Neural progenitor cell (in vitro differentiated cells): ENCODE measurements around the gene CD48. TPM values are rescaled to one million over a fixed set of nuclear protein-coding genes. Genes with fewer than 3 reads are reported as not detected.

ENCODE experiments used
- DNase-seq: peaks from one replicate; pipeline ENCODE4 v3.0.0-alpha.2; 2016; ENCODE audit warnings: low spot score
- H2AFZ ChIP-seq: fragments of 200-600 bp; sonication (generic); replicated peaks from 2 replicates; pipeline ENCODE4 v1.6.1; 2016; ENCODE audit warnings: antibody characterized with exemption
- H3F3A ChIP-seq: fragments of 200-600 bp; sonication (generic); 2 replicates; pipeline ENCODE4 v1.6.1; 2016; ENCODE audit warnings: antibody characterized with exemption, low read depth
- H3K27ac ChIP-seq: fragments of 200-600 bp; sonication (generic); 2 replicates; pipeline ENCODE4 v1.5.1; 2016; ENCODE audit warnings: mild to moderate bottlenecking
- H3K27me3 ChIP-seq: fragments of 200-600 bp; sonication (generic); 2 replicates; pipeline ENCODE4 v1.6.1; 2016; ENCODE audit warnings: mild to moderate bottlenecking, moderate library complexity
- H3K36me3 ChIP-seq: fragments of 200-600 bp; sonication (generic); 2 replicates; pipeline ENCODE4 v1.5.1; 2016
- H3K4me1 ChIP-seq: fragments of 200-600 bp; sonication (generic); 2 replicates; pipeline ENCODE4 v1.6.1; 2016; ENCODE audit warnings: mixed run types
- H3K4me2 ChIP-seq: fragments of 200-600 bp; sonication (generic); 2 replicates; pipeline ENCODE4 v1.6.1; 2016
- H3K4me3 ChIP-seq: fragments of 200-600 bp; sonication (generic); 2 replicates; pipeline ENCODE4 v1.5.1; 2016
- H3K79me2 ChIP-seq: fragments of 200-600 bp; sonication (generic); 2 replicates; pipeline ENCODE4 v1.6.1; 2016; ENCODE audit warnings: low read depth
- H3K9ac ChIP-seq: fragments of 200-600 bp; sonication (generic); 2 replicates; pipeline ENCODE4 v1.6.1; 2016
- H3K9me3 ChIP-seq: fragments of 200-600 bp; sonication (generic); 2 replicates; pipeline ENCODE4 v1.5.1; 2016; ENCODE audit warnings: low read depth
- H4K20me1 ChIP-seq: fragments of 200-600 bp; sonication (generic); 2 replicates; pipeline ENCODE4 v1.6.1; 2016; ENCODE audit warnings: low read depth
- H3K27ac Mint-ChIP-seq: 3 replicates; pipeline ENCODE4 v1.8.0; 2021; ENCODE audit warnings: mixed read lengths
- H3K27me3 Mint-ChIP-seq: 2 replicates; pipeline ENCODE4 v1.8.0; 2022; ENCODE audit warnings: low read depth, mild to moderate bottlenecking, inconsistent platforms, moderate library complexity, mixed read lengths; ENCODE audit not compliant: insufficient read depth
- H3K36me3 Mint-ChIP-seq: 3 replicates; pipeline ENCODE4 v1.8.0; 2021; ENCODE audit warnings: mixed read lengths
- H3K4me1 Mint-ChIP-seq: 3 replicates; pipeline ENCODE4 v1.8.0; 2021; ENCODE audit warnings: mixed read lengths
- H3K4me3 Mint-ChIP-seq: 3 replicates; pipeline ENCODE4 v1.8.0; 2021; ENCODE audit warnings: mild to moderate bottlenecking, moderate library complexity, mixed read lengths
- H3K9me3 Mint-ChIP-seq: 3 replicates; pipeline ENCODE4 v1.8.0; 2020; ENCODE audit warnings: mixed read lengths
- EZH2 ChIP-seq: fragments of 200-600 bp; sonication (generic); IDR thresholded peaks from 2 replicates; pipeline ENCODE4 v1.6.1; 2017; ENCODE audit warnings: antibody characterized with exemption, mild to moderate bottlenecking, moderate library complexity
- EZH2phosphoT487 ChIP-seq: fragments of 200-600 bp; sonication (generic); IDR thresholded peaks from 2 replicates; pipeline ENCODE4 v1.6.1; 2017; ENCODE audit warnings: antibody characterized with exemption
- total RNA-seq: library from RNA; depleted of rRNA; stranded (reverse); fragments of >200 nt; gene quantifications from 2 replicates; pipeline ENCODE4 v1.2.3, GENCODE V29; 2015; ENCODE audit warnings: low replicate concordance
- TF ChIP-seq, protein P1 (sequence below): fragments of 200-600 bp; sonication (generic); IDR thresholded peaks from 2 replicates; pipeline ENCODE4 v1.5.1; 2017; ENCODE audit warnings: antibody characterized with exemption, mild to moderate bottlenecking

The CD48 gene
- total RNA-seq, 1 donor from 2014 or later = not detected

DNA sequence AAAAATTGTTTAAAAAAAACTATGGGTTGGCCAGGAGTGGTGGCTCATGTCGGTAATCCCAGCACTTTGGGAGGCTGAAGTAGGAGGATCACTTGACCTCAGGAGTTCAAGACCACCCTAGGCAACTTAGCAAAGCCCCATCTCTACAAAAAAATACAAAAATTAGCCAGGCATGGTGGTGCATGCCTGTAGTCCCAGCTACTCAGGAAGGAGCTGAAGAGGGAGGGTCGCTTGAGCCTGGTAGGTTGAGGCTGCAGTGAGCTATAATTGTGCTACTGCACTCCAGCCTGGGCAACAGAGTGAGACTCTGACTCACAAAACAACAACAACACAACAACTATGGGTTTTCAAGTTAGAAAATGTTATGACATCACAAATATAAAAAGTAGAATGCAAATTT is 43.8 kb upstream of the CD48 start:
- Histone ChIP-seq H3K36me3 (no peaks in the 10 kb centered on the region), H3K4me3 (no peak overlapping the region), H3F3A (no peaks in the 10 kb centered on the region), H3K79me2 (no peaks in the 10 kb centered on the region), H3K9me3 (no peaks in the 10 kb centered on the region), H2AFZ (no peak overlapping the region), H3K27ac (no peak overlapping the region), H3K4me1 (no peaks in the 10 kb centered on the region), H3K9ac (no peak overlapping the region), H3K27me3 (no peaks in the 10 kb centered on the region), H3K4me2 (no peak overlapping the region), H4K20me1 (no peaks in the 10 kb centered on the region)
- Mint-ChIP-seq H3K36me3 (no peaks in the 10 kb centered on the region), H3K4me3 (no peak overlapping the region), H3K27ac (no peak overlapping the region), H3K27me3 (peaks cover 3% of the 10 kb centered on the region), H3K9me3 (no peaks in the 10 kb centered on the region), H3K4me1 (peaks cover 8% of the 10 kb centered on the region)
- TF ChIP-seq, protein P1, sequence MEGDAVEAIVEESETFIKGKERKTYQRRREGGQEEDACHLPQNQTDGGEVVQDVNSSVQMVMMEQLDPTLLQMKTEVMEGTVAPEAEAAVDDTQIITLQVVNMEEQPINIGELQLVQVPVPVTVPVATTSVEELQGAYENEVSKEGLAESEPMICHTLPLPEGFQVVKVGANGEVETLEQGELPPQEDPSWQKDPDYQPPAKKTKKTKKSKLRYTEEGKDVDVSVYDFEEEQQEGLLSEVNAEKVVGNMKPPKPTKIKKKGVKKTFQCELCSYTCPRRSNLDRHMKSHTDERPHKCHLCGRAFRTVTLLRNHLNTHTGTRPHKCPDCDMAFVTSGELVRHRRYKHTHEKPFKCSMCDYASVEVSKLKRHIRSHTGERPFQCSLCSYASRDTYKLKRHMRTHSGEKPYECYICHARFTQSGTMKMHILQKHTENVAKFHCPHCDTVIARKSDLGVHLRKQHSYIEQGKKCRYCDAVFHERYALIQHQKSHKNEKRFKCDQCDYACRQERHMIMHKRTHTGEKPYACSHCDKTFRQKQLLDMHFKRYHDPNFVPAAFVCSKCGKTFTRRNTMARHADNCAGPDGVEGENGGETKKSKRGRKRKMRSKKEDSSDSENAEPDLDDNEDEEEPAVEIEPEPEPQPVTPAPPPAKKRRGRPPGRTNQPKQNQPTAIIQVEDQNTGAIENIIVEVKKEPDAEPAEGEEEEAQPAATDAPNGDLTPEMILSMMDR = no peak
- TF ChIP-seq EZH2phosphoT487 (no peak), EZH2 (no peak)
- DNase-seq = no peak

DNA sequence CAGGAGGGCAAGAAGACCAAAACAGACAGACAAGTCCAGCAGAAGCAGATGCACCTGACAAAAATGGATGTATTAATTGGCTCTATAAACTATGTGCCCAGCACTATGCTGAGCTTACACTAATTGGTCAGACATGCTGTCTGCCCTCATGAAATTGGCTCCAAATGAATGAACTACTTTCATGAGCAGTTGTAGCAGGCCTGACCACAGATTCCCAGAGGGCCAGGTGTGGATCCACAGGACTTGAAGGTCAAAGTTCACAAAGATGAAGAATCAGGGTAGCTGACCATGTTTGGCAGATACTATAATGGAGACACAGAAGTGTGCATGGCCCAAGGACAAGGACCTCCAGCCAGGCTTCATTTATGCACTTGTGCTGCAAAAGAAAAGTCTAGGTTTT is 42.0 kb upstream of the CD48 start:
- Mint-ChIP-seq H3K27me3 (peaks cover 7% of the 10 kb centered on the region), H3K9me3 (no peaks in the 10 kb centered on the region), H3K4me1 (peaks cover 8% of the 10 kb centered on the region), H3K4me3 (no peak overlapping the region), H3K27ac (no peak overlapping the region), H3K36me3 (no peaks in the 10 kb centered on the region)
- H3K4me2 ChIP-seq = no peak overlapping the region
- no peak overlapping the region for H3K4me3 ChIP-seq
- no peaks in the 10 kb centered on the region for H3F3A ChIP-seq
- no peak for TF ChIP-seq EZH2phosphoT487
- TF ChIP-seq, protein P1 = no peak
- no peak for TF ChIP-seq EZH2
- no peak overlapping the region for H2AFZ ChIP-seq
- H4K20me1 ChIP-seq = no peaks in the 10 kb centered on the region
- H3K36me3 ChIP-seq = no peaks in the 10 kb centered on the region
- H3K4me1 ChIP-seq = no peaks in the 10 kb centered on the region
- H3K27me3 ChIP-seq = no peaks in the 10 kb centered on the region
- H3K9me3 ChIP-seq = no peaks in the 10 kb centered on the region
- no peak overlapping the region for H3K9ac ChIP-seq
- no peaks in the 10 kb centered on the region for H3K79me2 ChIP-seq
- no peak overlapping the region for H3K27ac ChIP-seq
- DNase-seq = no peak

DNA sequence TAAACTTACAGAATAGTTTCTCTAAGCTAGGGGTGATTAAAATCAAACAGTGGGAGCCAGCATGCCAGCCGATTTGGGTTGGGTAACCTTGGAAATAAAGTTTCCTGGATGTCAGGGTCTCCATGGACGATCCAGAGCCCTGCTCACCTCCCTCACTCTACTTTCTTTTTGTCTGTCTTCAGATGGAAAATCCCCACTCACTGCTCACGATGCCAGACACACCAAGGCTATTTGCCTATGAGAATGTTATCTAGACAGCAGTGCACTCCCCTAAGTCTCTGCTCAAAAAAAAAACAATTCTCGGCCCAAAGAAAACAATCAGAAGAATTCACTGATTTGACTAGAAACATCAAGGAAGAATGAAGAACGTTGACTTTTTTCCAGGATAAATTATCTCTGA is 41.3 kb upstream of the CD48 start:
- H3K36me3 Mint-ChIP-seq = no peaks in the 10 kb centered on the region
- peaks cover 7% of the 10 kb centered on the region for H3K27me3 Mint-ChIP-seq
- no peak overlapping the region for H3K4me3 Mint-ChIP-seq
- H3K9me3 ChIP-seq = no peaks in the 10 kb centered on the region
- H3K79me2 ChIP-seq = no peaks in the 10 kb centered on the region
- no peak overlapping the region for H2AFZ ChIP-seq
- no peak overlapping the region for H3K27ac Mint-ChIP-seq
- H4K20me1 ChIP-seq = no peaks in the 10 kb centered on the region
- H3F3A ChIP-seq = no peaks in the 10 kb centered on the region
- H3K4me1 Mint-ChIP-seq = peaks cover 8% of the 10 kb centered on the region
- H3K27me3 ChIP-seq = no peaks in the 10 kb centered on the region
- H3K4me2 ChIP-seq = no peak overlapping the region
- no peaks in the 10 kb centered on the region for H3K9me3 Mint-ChIP-seq
- no peaks in the 10 kb centered on the region for H3K36me3 ChIP-seq
- no peak overlapping the region for H3K4me3 ChIP-seq
- H3K9ac ChIP-seq = no peak overlapping the region
- no peak for DNase-seq
- no peak for TF ChIP-seq EZH2
- no peak for TF ChIP-seq EZH2phosphoT487
- TF ChIP-seq, protein P1 = no peak
- no peak overlapping the region for H3K27ac ChIP-seq
- H3K4me1 ChIP-seq = no peaks in the 10 kb centered on the region

DNA sequence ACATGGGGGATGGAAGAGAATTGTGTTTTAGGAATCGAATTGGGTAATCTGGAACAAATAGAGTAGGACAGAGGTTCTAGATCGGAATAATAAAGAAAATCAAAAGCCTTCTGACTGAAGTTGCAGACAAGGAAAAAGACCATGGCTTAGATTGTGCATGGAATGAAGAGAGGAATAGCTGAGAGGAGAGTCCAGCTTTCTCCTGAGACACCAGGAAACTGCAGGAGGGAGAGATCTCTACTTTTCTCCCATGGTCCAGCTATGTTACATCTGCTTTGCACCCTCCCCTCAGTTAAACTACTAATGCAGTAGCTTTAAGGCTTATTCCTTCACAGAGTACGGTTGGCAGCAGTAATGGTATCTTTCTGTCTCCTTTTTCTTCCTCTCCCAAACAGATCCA is 40.8 kb upstream of the CD48 start:
- H3K27ac Mint-ChIP-seq = no peak overlapping the region

More for the DNA sequence above, 40.8 kb upstream of the CD48 start:
- no peaks in the 10 kb centered on the region for H3K4me1 ChIP-seq
- H3K4me2 ChIP-seq = no peak overlapping the region
- Mint-ChIP-seq H3K4me3 (no peak overlapping the region), H3K27me3 (peaks cover 7% of the 10 kb centered on the region), H3K4me1 (peaks cover 8% of the 10 kb centered on the region), H3K9me3 (no peaks in the 10 kb centered on the region), H3K36me3 (no peaks in the 10 kb centered on the region)
- no peaks in the 10 kb centered on the region for H3K36me3 ChIP-seq
- no peaks in the 10 kb centered on the region for H3K9me3 ChIP-seq
- H3F3A ChIP-seq = no peaks in the 10 kb centered on the region
- no peaks in the 10 kb centered on the region for H3K27me3 ChIP-seq
- no peak for DNase-seq
- H3K79me2 ChIP-seq = no peaks in the 10 kb centered on the region
- TF ChIP-seq, protein P1 = no peak
- TF ChIP-seq EZH2 (no peak), EZH2phosphoT487 (no peak)
- no peak overlapping the region for H3K9ac ChIP-seq
- no peak overlapping the region for H3K27ac ChIP-seq
- H3K4me3 ChIP-seq = no peak overlapping the region
- no peaks in the 10 kb centered on the region for H4K20me1 ChIP-seq
- H2AFZ ChIP-seq = no peak overlapping the region
